A673 (cell line): ENCODE measurements around the gene MED12L. TPM values are rescaled to one million over a fixed set of nuclear protein-coding genes. Genes with fewer than 3 reads are reported as not detected.

ENCODE experiments used
- Bru-seq: library from RNA; stranded (reverse); fragments of 400-500 nt; gene quantifications from one replicate; lab custom pipeline; 2021; lab: Mats Ljungman, UMichigan
- BruChase-seq, 2 experiments: library from RNA; stranded (reverse); fragments of 400-500 nt; gene quantifications; one replicate each; lab custom pipeline; 2021; lab: Mats Ljungman, UMichigan
- BruUV-seq: library from RNA; stranded (reverse); fragments of 400-500 nt; replicated peaks from 2 replicates; lab custom pipeline; 2021; lab: Mats Ljungman, UMichigan
- CTCF ChIA-PET: fragments of 300-600 bp; sonication (Branson Sonifier 250); formaldehyde crosslinking; loops from one replicate; lab custom pipeline; 2022; ENCODE audit warnings: antibody characterized with exemption; lab: Charles Lee
- POLR2A ChIA-PET: fragments of 300-600 bp; sonication (Branson Sonifier 250); formaldehyde crosslinking; loops from one replicate; lab custom pipeline; 2022; ENCODE audit warnings: antibody characterized with exemption; ENCODE audit not compliant: low non-redundant PET; lab: Charles Lee
- DNase-seq: peaks from one replicate; pipeline ENCODE4 v3.0.0-alpha.2; 2015; ENCODE audit warnings: low spot score
- H3K27ac ChIP-seq: fragments of 200-600 bp; sonication (generic); 2 replicates; pipeline ENCODE4 v1.5.1; 2016; ENCODE audit warnings: mixed run types, low read depth, mild to moderate bottlenecking, mixed read lengths, antibody characterized with exemption, low read length; ENCODE audit not compliant: poor library complexity, severe bottlenecking
- H3K27me3 ChIP-seq: fragments of 200-600 bp; sonication (generic); replicated peaks from 2 replicates; pipeline ENCODE4 v1.6.1; 2017; ENCODE audit warnings: mixed run types, low read depth, mild to moderate bottlenecking, mixed read lengths, antibody characterized with exemption, low read length; ENCODE audit not compliant: insufficient read depth, poor library complexity
- H3K36me3 ChIP-seq: fragments of 200-600 bp; sonication (generic); 2 replicates; pipeline ENCODE4 v1.6.1; 2016; ENCODE audit warnings: mixed run types, mild to moderate bottlenecking, mixed read lengths, antibody characterized with exemption, low read length; ENCODE audit not compliant: insufficient read depth, poor library complexity, severe bottlenecking
- H3K4me1 ChIP-seq: fragments of 200-600 bp; sonication (generic); 2 replicates; pipeline ENCODE4 v1.6.1; 2017; ENCODE audit warnings: mixed run types, mild to moderate bottlenecking, mixed read lengths, antibody characterized with exemption, low read length; ENCODE audit not compliant: insufficient read depth, poor library complexity, severe bottlenecking
- H3K4me3 ChIP-seq: fragments of 200-600 bp; sonication (generic); 2 replicates; pipeline ENCODE4 v1.5.1; 2016; ENCODE audit warnings: low read depth, mixed run types, mild to moderate bottlenecking, mixed read lengths, low read length; ENCODE audit not compliant: poor library complexity, severe bottlenecking
- H3K9me3 ChIP-seq: fragments of 200-600 bp; sonication (generic); 2 replicates; pipeline ENCODE4 v1.6.1; 2016; ENCODE audit warnings: mixed run types, low read depth, mild to moderate bottlenecking, mixed read lengths, antibody characterized with exemption, low read length; ENCODE audit not compliant: poor library complexity, severe bottlenecking
- EZH2 ChIP-seq: fragments of 200-600 bp; sonication (generic); IDR thresholded peaks from 2 replicates; pipeline ENCODE4 v1.6.1; 2017; ENCODE audit warnings: borderline replicate concordance, low read depth, mild to moderate bottlenecking, mixed read lengths, antibody characterized with exemption, low read length; ENCODE audit not compliant: poor library complexity, severe bottlenecking
- intact Hi-C: fragments of 100-400 bp; cut with micrococcal nuclease; formaldehyde crosslinking; loops from one replicate; pipeline ENCODE4 v1.10.0; 2022; ENCODE audit not compliant: unreplicated experiment
- long read RNA-seq: library from polyadenylated mRNA; stranded (forward); transcript quantifications from one replicate; pipeline ENCODE4 v2.0.0, GENCODE V29; 2022
- total RNA-seq: library from RNA; stranded (reverse); gene quantifications from 2 replicates; pipeline ENCODE4 v1.2.3, GENCODE V29; 2021
- TF ChIP-seq, protein P1 (sequence below): fragments of 300-800, 200-600 bp; sonication (generic); conservative IDR thresholded peaks from 2 replicates; pipeline ENCODE4 v1.5.1; 2017; ENCODE audit warnings: low read depth, mild to moderate bottlenecking, antibody characterized with exemption, low read length, moderate library complexity, mixed read lengths

The MED12L gene, protein sequence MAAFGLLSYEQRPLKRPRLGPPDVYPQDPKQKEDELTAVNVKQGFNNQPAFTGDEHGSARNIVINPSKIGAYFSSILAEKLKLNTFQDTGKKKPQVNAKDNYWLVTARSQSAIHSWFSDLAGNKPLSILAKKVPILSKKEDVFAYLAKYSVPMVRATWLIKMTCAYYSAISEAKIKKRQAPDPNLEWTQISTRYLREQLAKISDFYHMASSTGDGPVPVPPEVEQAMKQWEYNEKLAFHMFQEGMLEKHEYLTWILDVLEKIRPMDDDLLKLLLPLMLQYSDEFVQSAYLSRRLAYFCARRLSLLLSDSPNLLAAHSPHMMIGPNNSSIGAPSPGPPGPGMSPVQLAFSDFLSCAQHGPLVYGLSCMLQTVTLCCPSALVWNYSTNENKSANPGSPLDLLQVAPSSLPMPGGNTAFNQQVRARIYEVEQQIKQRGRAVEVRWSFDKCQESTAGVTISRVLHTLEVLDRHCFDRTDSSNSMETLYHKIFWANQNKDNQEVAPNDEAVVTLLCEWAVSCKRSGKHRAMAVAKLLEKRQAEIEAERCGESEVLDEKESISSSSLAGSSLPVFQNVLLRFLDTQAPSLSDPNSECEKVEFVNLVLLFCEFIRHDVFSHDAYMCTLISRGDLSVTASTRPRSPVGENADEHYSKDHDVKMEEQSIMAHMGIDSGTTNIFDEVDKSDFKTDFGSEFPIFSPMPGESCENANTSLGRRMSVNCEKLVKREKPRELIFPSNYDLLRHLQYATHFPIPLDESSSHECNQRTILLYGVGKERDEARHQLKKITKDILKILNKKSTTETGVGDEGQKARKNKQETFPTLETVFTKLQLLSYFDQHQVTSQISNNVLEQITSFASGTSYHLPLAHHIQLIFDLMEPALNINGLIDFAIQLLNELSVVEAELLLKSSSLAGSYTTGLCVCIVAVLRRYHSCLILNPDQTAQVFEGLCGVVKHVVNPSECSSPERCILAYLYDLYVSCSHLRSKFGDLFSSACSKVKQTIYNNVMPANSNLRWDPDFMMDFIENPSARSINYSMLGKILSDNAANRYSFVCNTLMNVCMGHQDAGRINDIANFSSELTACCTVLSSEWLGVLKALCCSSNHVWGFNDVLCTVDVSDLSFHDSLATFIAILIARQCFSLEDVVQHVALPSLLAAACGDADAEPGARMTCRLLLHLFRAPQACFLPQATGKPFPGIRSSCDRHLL (N-terminal part only)
- total RNA-seq (0.71 and 1.1 TPM in 2 replicates), Bru-seq, nascent RNA (percentile 36 among the genes with signal in this experiment), BruChase-seq, experiment 1, labeled RNA remaining after a 2-hour chase (percentile 36 among the genes with signal in this experiment), BruChase-seq, experiment 2, labeled RNA remaining after a 6-hour chase (percentile 29 among the genes with signal in this experiment)
- long read RNA-seq: 0 reads

DNA sequence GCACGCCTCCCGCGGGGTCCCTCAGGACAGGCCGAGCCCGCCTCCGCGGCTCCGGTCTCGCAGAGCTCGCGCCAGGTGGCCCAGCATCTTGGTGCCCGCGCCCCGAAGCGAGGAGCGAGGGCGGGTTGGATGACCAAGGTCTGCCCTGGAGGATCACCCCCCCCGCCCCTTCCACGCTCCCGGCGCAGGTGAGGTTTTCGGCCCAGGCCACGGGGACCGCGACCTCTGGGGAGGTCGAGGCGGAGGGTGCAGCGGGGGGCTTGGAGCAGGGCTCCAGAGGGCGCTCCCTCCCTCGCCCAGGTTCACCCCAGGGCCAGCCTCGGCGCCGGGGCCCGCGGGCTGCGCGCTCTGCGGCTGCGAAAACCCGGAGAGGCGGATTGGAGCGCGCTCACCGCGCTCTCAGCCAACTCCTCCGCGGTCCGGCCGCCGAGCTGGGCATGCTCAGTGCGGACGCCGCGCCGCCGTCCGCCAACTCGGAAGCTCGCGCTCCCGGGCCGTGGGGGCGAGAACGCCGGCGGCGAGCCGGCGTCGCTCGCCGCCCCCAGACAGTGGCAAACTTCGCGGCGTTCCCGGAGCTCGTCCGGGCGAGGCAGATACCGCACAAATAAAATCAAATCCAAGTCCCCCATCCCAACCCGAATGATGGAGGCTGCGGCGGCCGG lies at the start of gene MED12L:
Gene MED12L (plus strand): TSS at position 438 of the 662 bp plus-strand sequence. CDS start 1,263 bp downstream, outside the sequence.
- peaks cover 6% of the 10 kb centered on the region for H3K4me1 ChIP-seq
- intact Hi-C loops: loop anchor here (5.0 to 10.0 kb wide), 2 partner anchors 78 to 301 kb away; no protein-coding TSS in a partner anchor
- H3K27ac ChIP-seq: no peak within 1 kb of the TSS
- H3K27me3 ChIP-seq: peaks cover 48% of the 10 kb centered on the region
- TF ChIP-seq EZH2: no peak
- TF ChIP-seq, protein P1, sequence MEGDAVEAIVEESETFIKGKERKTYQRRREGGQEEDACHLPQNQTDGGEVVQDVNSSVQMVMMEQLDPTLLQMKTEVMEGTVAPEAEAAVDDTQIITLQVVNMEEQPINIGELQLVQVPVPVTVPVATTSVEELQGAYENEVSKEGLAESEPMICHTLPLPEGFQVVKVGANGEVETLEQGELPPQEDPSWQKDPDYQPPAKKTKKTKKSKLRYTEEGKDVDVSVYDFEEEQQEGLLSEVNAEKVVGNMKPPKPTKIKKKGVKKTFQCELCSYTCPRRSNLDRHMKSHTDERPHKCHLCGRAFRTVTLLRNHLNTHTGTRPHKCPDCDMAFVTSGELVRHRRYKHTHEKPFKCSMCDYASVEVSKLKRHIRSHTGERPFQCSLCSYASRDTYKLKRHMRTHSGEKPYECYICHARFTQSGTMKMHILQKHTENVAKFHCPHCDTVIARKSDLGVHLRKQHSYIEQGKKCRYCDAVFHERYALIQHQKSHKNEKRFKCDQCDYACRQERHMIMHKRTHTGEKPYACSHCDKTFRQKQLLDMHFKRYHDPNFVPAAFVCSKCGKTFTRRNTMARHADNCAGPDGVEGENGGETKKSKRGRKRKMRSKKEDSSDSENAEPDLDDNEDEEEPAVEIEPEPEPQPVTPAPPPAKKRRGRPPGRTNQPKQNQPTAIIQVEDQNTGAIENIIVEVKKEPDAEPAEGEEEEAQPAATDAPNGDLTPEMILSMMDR: no peak; the same call in 1 of the 2 replicates
- no peaks in the 10 kb centered on the region for H3K9me3 ChIP-seq
- DNase-seq: peak; percentile 76
- no TSS peak for BruUV-seq
- H3K4me3 ChIP-seq: peak within 1 kb of the TSS; percentile 56
- no peaks in the 10 kb centered on the region for H3K36me3 ChIP-seq
- ChIA-PET CTCF (interaction anchor here (0.7 kb wide), 1 partner anchor 188 kb away, joined by 3 read pairs; no protein-coding TSS in a partner anchor), POLR2A (no interaction called here)

DNA sequence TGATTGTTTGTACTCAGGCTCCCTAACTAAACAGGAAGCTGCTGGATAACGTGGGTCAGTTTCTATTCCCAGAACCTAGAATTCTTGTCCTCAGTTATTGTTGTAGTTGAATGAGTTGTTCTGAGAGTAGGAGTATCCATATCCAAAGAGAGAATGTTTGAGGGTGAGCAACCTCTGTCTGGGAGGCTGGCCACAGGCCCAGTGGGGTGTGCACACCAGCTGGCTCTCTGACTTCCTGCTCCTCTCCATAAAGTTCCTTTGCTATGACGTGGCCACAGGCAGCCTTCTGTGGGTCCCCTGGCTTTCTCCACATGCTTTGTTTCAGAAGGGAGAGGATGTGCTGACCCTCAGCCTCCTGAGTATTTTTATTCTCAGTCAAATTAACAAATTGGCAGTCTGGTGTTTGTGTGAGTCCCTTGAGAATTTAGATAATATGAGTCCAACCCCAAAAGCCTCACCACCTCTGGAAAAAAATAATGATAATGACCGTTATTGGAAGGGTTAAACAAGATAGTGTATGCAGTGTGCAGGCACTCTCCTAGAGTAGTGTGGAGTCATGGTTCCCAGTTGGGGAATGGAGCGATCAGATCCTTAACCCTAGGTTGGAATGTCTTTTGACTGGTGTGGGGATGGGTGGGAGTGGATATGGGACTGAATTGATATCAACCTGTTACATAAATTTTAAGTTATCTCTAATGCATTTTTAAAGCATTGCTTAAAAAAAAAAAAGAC lies 47.6 kb upstream of the MED12L start:
- H3K27me3 ChIP-seq: no peaks in the 10 kb centered on the region
- ChIA-PET CTCF (no interaction called here), POLR2A (no interaction called here)
- no peaks in the 10 kb centered on the region for H3K36me3 ChIP-seq
- H3K9me3 ChIP-seq: no peaks in the 10 kb centered on the region
- no peak overlapping the region for H3K27ac ChIP-seq
- no peaks in the 10 kb centered on the region for H3K4me1 ChIP-seq
- no peak for TF ChIP-seq EZH2
- TF ChIP-seq, protein P1: no peak
- BruUV-seq: no TSS peak
- H3K4me3 ChIP-seq: no peak overlapping the region
- intact Hi-C loops: no loop called here
- peak; percentile 55 for DNase-seq
